Natural killer cell (primary cell): ENCODE results near the gene MID1. TPM values are rescaled to one million over a fixed set of nuclear protein-coding genes. Genes with fewer than 3 reads are reported as not detected.

Experiments used
- ATAC-seq, 3 donors: fragments of 150-1000 bp in 2 of 3; fragments of 200-7000 bp in 1 of 3; cut with Tn5 transposase; 1 replicate in 1 of 3; 2 replicates in 2 of 3; pipeline ENCODE4 v1.10.0; 2021; ENCODE audit warnings: mild to moderate bottlenecking in 2 of 3, moderate library complexity in 2 of 3
- DNase-seq, 2 donors: peaks; one replicate each; pipeline versions ENCODE4 v3.0.0 to v3.0.0-alpha.2; 2013 to 2021; ENCODE audit warnings: mixed read lengths in 1 of 2
- H3K27ac ChIP-seq: one replicate; pipeline ENCODE4 v1.5.1; 2013; ENCODE audit warnings: mild to moderate bottlenecking, low read length
- H3K27me3 ChIP-seq: one replicate; pipeline ENCODE4 v1.6.1; 2013; ENCODE audit warnings: low read length; ENCODE audit not compliant: control insufficient read depth, insufficient read depth
- H3K36me3 ChIP-seq: one replicate; pipeline ENCODE4 v1.6.1; 2013; ENCODE audit warnings: low read length; ENCODE audit not compliant: control insufficient read depth, insufficient read depth
- H3K4me1 ChIP-seq: one replicate; pipeline ENCODE4 v1.6.1; 2013; ENCODE audit warnings: low read length; ENCODE audit not compliant: control insufficient read depth, insufficient read depth
- H3K4me3 ChIP-seq: one replicate; pipeline ENCODE4 v1.5.1; 2013; ENCODE audit warnings: low read length
- H3K9me3 ChIP-seq: one replicate; pipeline ENCODE4 v1.6.1; 2013; ENCODE audit warnings: low read length; ENCODE audit not compliant: control insufficient read depth, insufficient read depth
- H3K27ac Mint-ChIP-seq, 2 donors: one replicate each; pipeline ENCODE4 v1.8.0; 2022; ENCODE audit warnings: mild to moderate bottlenecking in 2 of 2, mixed read lengths in 2 of 2, moderate library complexity in 1 of 2
- H3K27me3 Mint-ChIP-seq, 2 donors: one replicate each; pipeline ENCODE4 v1.8.0; 2022; ENCODE audit warnings: low read depth in 2 of 2, mixed read lengths in 2 of 2
- H3K36me3 Mint-ChIP-seq: one replicate; pipeline ENCODE4 v1.8.0; 2022; ENCODE audit warnings: mixed read lengths
- H3K4me1 Mint-ChIP-seq, 2 donors: one replicate each; pipeline ENCODE4 v1.8.0; 2022; ENCODE audit warnings: mixed read lengths in 2 of 2
- H3K4me3 Mint-ChIP-seq: one replicate; pipeline ENCODE4 v1.8.0; 2022; ENCODE audit warnings: mild to moderate bottlenecking, moderate library complexity, mixed read lengths
- H3K9me3 Mint-ChIP-seq, 2 donors: one replicate each; pipeline ENCODE4 v1.8.0; 2022; ENCODE audit warnings: mixed read lengths in 2 of 2
- WGBS: methylation state at CpG from one replicate; pipeline ENCODE4 v1.1.7; 2013; ENCODE audit warnings: missing lambda C conversion rate; ENCODE audit not compliant: insufficient coverage; 5-methylcytosine and 5-hydroxymethylcytosine counted together
- intact Hi-C: fragments of 100-400 bp; cut with micrococcal nuclease; formaldehyde crosslinking; loops from one replicate; pipeline ENCODE4 v1.14.2; 2022
- total RNA-seq, 4 donors: library from RNA; stranded (reverse); fragments of 120-200 nt in 1 of 4; gene quantifications; one replicate each; pipeline versions ENCODE4 v1.2.3 to v1.2.4, GENCODE V29; 2013 to 2022
- TF ChIP-seq, protein P1 (sequence below): fragments of 200-600 bp; IDR thresholded peaks from one replicate; pipeline ENCODE4 v1.8.0; 2022; ENCODE audit warnings: antibody characterized with exemption

Gene MID1
- total RNA-seq, 3 donors from 2014 or later (not counting 1 experiment from before 2014, with no cell fraction given) = not detected

DNA sequence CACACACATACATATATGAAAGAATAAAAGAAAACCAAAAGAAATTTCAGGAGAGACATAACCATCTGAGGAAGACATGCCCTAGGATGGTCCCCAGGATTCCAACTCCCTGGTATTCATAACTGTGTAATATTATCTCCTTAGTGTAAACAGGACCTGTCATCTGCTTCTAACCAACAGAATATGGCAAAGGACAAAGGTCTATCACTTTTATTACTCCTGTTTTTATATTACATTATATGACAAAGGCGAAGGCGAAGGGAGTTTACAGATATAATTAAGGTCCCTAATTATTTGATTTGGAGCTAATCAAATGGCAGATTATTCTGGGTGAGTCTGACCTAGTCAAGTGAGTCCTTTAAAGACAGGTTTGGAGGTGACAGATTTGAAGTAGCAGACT is 155.1 kb downstream of the MID1 start:
- no peak overlapping the region for H3K27ac Mint-ChIP-seq
- WGBS = no CpG with 5 or more reads among the region's 2 CpGs
- no peak for DNase-seq
- Histone ChIP-seq H3K27ac (no peak overlapping the region), H3K27me3 (no peaks in the 10 kb centered on the region), H3K9me3 (no peaks in the 10 kb centered on the region), H3K4me3 (no peak overlapping the region), H3K36me3 (no peaks in the 10 kb centered on the region), H3K4me1 (no peaks in the 10 kb centered on the region)
- peaks cover 0 to 5% of the 10 kb centered on the region in 2 donors for H3K4me1 Mint-ChIP-seq
- no peaks in the 10 kb centered on the region for H3K27me3 Mint-ChIP-seq
- TF ChIP-seq, protein P1, sequence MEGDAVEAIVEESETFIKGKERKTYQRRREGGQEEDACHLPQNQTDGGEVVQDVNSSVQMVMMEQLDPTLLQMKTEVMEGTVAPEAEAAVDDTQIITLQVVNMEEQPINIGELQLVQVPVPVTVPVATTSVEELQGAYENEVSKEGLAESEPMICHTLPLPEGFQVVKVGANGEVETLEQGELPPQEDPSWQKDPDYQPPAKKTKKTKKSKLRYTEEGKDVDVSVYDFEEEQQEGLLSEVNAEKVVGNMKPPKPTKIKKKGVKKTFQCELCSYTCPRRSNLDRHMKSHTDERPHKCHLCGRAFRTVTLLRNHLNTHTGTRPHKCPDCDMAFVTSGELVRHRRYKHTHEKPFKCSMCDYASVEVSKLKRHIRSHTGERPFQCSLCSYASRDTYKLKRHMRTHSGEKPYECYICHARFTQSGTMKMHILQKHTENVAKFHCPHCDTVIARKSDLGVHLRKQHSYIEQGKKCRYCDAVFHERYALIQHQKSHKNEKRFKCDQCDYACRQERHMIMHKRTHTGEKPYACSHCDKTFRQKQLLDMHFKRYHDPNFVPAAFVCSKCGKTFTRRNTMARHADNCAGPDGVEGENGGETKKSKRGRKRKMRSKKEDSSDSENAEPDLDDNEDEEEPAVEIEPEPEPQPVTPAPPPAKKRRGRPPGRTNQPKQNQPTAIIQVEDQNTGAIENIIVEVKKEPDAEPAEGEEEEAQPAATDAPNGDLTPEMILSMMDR = no peak
- no peaks in the 10 kb centered on the region for H3K9me3 Mint-ChIP-seq
- no peaks in the 10 kb centered on the region for H3K36me3 Mint-ChIP-seq
- no peak for ATAC-seq
- no peak overlapping the region for H3K4me3 Mint-ChIP-seq
- intact Hi-C loops = no loop called here

- Histone ChIP-seq H3K9me3 (no peaks in the 10 kb centered on the region), H3K36me3 (no peaks in the 10 kb centered on the region), H3K4me1 (no peaks in the 10 kb centered on the region), H3K27ac (no peak overlapping the region), H3K27me3 (no peaks in the 10 kb centered on the region), H3K4me3 (no peak overlapping the region)
- Mint-ChIP-seq H3K4me3 (no peak overlapping the region), H3K27ac (no peak overlapping the region), H3K36me3 (no peaks in the 10 kb centered on the region), H3K9me3 (no peaks in the 10 kb centered on the region), H3K4me1 (no peaks in the 10 kb centered on the region), H3K27me3 (no peaks in the 10 kb centered on the region)
- ATAC-seq (no peak), DNase-seq (no peak)
- TF ChIP-seq, protein P1 = no peak
- WGBS = 93% methylated on average over 5 of the region's 5 CpGs
- intact Hi-C loops = no loop called here
These were observed 163.3 kb downstream of the MID1 start for GRCh38 chrX:10457092-10457491.

DNA sequence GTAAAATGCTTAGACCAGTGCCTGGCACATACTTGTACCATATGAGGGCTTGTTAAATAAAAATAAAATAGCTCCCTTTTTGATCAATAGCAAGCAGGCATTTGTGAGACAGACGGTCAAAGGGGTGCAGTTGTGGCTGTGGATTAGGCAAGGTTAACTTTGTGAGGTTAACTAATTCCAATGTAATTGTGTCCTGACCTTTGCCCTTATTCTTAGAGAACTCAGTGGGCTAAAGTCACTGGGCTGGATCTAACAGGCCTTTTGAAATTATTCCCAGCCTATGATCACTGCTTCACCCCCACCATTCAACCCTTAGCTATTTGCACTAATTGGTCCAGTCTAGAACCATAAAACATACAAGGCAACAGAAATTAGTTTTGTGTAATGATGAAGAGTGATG is 166.4 kb downstream of the MID1 start:
- intact Hi-C loops = no loop called here
- Mint-ChIP-seq H3K4me3 (no peak overlapping the region), H3K27me3 (no peaks in the 10 kb centered on the region), H3K9me3 (no peaks in the 10 kb centered on the region), H3K27ac (no peak overlapping the region), H3K4me1 (no peaks in the 10 kb centered on the region), H3K36me3 (no peaks in the 10 kb centered on the region)
- WGBS = no CpG with 5 or more reads among the region's 1 CpG
- Histone ChIP-seq H3K4me1 (no peaks in the 10 kb centered on the region), H3K27me3 (no peaks in the 10 kb centered on the region), H3K4me3 (no peak overlapping the region), H3K27ac (no peak overlapping the region), H3K9me3 (no peaks in the 10 kb centered on the region), H3K36me3 (no peaks in the 10 kb centered on the region)
- DNase-seq (no peak), ATAC-seq (no peak)
- TF ChIP-seq, protein P1 = no peak

GRCh38 chrX:10450959-10451355 is 169.4 kb downstream of the MID1 start:
- Mint-ChIP-seq H3K4me1 (no peaks in the 10 kb centered on the region), H3K27ac (no peak overlapping the region), H3K4me3 (no peak overlapping the region), H3K9me3 (no peaks in the 10 kb centered on the region), H3K36me3 (no peaks in the 10 kb centered on the region), H3K27me3 (no peaks in the 10 kb centered on the region)
- Histone ChIP-seq H3K9me3 (no peaks in the 10 kb centered on the region), H3K4me3 (no peak overlapping the region), H3K27me3 (no peaks in the 10 kb centered on the region), H3K27ac (no peak overlapping the region), H3K36me3 (no peaks in the 10 kb centered on the region), H3K4me1 (no peaks in the 10 kb centered on the region)
- TF ChIP-seq, protein P1 = no peak
- no peak for ATAC-seq
- intact Hi-C loops = no loop called here
- 93% methylated on average over 4 of the region's 4 CpGs for WGBS
- DNase-seq = no peak
